RWPE1 (cell line): ENCODE results near the gene SHLD1.
"Not testable (repeated sequence)": the region's sequence is repeated elsewhere in the genome, so short reads cannot be mapped to it uniquely, and the experiment has no call there.

Experiments used
- CTCF ChIA-PET: fragments of 350-600 bp; sonication (Branson Sonifier 250); formaldehyde crosslinking; extraction: SDS; loops from one replicate; lab custom pipeline; 2021; lab: Yijun Ruan, JAX
- POLR2A ChIA-PET: fragments of 400-600 bp; formaldehyde crosslinking; extraction: SDS; loops from one replicate; lab custom pipeline; 2020; ENCODE audit warnings: antibody characterized with exemption; ENCODE audit not compliant: low non-redundant PET; lab: Yijun Ruan, JAX
- DNase-seq: peaks from one replicate; pipeline ENCODE4 v3.0.0; 2012; ENCODE audit warnings: low spot score
- H3K27ac ChIP-seq: fragments of 450-650 bp; 2 replicates; pipeline ENCODE4 v1.5.1; 2017
- TF ChIP-seq, protein P1 (sequence below): fragments of 450-650 bp; conservative IDR thresholded peaks from 2 replicates; pipeline ENCODE4 v1.5.1; 2017; ENCODE audit warnings: low read depth, mild to moderate bottlenecking

Gene SHLD1

DNA sequence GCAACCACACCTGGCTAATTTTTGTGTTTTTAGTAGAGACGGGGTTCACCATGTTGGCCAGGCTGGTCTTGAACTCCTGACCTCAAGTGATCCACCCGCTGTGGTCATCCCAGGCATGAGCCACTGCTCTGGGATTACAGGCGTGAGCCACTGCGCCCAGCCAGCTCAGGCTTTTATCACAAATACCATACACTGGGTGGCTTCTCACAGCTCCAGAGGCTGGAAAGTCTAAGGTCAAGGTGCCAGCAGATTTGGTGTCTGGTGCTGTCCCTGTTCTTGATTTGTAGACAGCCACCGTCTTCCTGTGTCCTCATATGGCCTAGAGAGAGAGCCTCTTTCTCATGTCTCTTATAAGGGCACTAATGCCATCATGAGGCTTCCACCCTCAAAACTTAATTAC is 25.9 kb downstream of the SHLD1 start:
- TF ChIP-seq, protein P1, sequence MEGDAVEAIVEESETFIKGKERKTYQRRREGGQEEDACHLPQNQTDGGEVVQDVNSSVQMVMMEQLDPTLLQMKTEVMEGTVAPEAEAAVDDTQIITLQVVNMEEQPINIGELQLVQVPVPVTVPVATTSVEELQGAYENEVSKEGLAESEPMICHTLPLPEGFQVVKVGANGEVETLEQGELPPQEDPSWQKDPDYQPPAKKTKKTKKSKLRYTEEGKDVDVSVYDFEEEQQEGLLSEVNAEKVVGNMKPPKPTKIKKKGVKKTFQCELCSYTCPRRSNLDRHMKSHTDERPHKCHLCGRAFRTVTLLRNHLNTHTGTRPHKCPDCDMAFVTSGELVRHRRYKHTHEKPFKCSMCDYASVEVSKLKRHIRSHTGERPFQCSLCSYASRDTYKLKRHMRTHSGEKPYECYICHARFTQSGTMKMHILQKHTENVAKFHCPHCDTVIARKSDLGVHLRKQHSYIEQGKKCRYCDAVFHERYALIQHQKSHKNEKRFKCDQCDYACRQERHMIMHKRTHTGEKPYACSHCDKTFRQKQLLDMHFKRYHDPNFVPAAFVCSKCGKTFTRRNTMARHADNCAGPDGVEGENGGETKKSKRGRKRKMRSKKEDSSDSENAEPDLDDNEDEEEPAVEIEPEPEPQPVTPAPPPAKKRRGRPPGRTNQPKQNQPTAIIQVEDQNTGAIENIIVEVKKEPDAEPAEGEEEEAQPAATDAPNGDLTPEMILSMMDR: no peak
- CTCF ChIA-PET: interaction anchor here (0.5 kb wide), 1 partner anchor 1163 kb away, joined by 7 read pairs; no protein-coding TSS in a partner anchor
- DNase-seq: no peak
- POLR2A ChIA-PET: no interaction called here
- no peak overlapping the region for H3K27ac ChIP-seq

DNA sequence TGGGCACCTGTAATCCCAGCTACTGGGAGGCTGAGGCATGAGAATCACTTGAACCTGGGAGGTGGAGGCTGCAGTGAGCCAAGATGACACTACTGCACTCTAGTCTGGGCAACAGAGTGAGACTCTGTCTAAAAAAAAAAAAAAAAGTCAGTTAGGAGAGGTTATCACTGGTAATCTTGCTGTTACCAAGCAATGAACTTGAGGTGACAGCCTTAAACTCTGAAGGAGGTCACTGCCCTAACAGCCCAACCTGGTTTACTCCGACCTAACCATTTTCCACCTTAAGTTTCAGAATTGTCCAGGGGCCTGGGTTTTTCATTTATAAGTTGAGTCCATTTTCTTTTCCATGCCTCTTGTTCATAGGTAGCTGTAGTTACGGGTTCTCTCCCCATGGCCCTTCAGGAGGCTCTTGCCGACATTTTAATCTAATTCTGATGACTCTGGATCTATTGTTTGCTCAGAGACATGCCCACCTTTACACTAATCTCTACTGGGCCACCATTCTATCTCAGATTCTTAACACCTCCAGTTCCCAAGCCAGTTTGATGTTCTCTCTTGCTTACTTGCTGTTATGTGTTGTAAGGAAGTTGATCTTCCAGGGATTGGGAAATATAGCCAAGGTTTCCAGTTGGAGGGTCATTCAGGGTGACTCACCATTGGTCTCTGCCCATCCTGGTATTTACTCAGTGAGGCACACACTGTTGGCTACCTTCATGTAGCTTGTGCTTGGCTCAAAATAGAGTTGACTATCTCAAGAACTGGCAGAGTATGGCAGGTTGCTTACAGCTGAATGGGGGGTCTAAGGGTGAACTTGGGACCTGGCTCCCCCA is 29.1 kb downstream of the SHLD1 start:
- peak; percentile 34 for DNase-seq
- ChIA-PET POLR2A (no interaction called here), CTCF (interaction anchor here (1.0 to 1.2 kb wide), 2 partner anchors 9 to 249 kb away, joined by 3 read pairs; no protein-coding TSS in a partner anchor)
- TF ChIP-seq, protein P1: no peak
- H3K27ac ChIP-seq: no peak overlapping the region

DNA sequence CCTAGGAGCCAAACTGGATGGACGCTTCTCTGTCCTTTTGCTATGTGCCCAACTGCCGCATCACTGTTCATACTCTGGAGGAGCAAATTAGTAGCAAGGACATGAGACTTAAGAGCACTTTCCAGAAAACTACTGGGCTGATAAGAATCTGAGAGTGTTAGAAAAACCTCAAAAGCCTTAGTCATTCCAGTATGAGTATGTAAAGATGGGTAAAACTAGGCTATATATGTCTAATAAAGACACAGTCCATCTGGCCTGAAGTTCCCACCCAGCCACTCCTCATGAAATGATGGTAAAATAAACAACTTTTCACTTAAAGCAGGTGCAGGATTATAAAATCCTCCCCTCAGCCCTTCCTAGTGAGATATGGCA is 30.6 kb downstream of the SHLD1 start:
- POLR2A ChIA-PET: no interaction called here
- TF ChIP-seq, protein P1: no peak
- CTCF ChIA-PET: no interaction called here
- H3K27ac ChIP-seq: no peak overlapping the region
- DNase-seq: no peak

DNA sequence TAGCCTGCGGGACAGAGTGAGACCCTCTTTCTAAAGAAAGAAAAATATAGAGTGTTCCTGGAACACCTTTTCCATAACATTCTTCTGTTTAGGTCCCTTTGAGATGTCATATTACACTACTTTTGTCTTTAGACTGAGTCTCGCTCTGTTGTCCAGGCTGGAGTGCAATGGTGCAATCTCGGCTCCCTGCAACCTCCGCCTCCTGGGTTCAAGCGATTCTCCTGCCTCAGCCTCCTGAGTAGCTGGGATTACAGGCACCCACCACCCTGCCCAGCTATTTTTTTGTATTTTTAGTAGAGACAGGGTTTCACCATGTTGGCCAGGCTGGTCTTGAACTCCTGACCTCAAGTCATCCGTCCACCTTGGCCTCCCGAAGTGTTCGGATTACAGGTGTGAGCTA is 31.2 kb downstream of the SHLD1 start:
- POLR2A ChIA-PET: interaction anchor here (0.6 kb wide), 1 partner anchor 31 kb away, joined by 4 read pairs; the partner anchor contains the start of gene SHLD1
- DNase-seq, H3K27ac ChIP-seq: not testable (repeated sequence)
- CTCF ChIA-PET: interaction anchor here (0.5 kb wide), 1 partner anchor 30 kb away, joined by 3 read pairs; no protein-coding TSS in a partner anchor

DNA sequence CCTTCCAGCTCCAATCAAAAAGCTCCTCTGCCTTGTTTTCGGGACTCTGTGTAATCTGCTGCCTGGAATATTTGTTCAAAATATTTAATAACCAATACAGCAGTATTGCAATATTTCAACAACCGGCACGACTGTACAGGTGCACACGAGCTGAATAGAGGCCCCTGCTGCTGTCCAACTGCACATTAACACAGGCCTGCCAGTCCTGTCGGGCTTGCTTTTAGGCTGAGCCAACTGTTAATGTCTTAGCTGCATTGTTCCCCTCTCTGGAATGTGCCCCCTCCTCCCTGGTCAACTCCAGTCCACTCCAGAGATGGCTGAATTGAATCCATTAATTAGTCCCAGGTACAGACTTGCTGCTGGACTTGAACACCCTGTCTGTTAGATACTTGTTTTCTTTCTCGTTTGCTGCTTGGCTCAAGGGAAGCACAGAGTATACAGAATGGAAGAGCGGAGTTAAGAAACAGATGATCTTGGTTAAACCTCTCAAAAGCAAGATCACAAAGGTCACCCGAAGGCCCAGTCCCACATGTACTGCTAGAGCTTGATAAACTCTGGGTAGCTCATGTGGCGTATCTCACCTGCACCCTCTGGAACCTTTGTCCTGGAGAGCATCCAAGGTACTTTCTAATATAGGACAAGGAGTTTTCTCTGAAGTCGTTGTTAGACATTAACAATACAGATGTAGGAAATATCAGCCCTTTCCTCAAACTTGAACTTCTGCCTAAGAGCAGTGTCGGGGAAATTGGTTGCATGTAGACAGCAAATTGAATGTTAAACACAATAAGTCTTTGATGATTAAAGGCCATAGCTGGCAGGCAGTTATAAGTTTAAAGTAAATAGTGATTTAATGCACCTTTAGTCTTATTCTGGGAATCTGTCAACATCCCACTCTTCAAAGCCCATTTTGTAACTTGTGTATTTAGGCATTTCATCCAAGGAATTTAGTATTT is 31.9 kb downstream of the SHLD1 start:
- TF ChIP-seq, protein P1: no peak
- ChIA-PET POLR2A (interaction anchor here (0.6 kb wide), 1 partner anchor 32 kb away, joined by 4 read pairs; the partner anchor contains the start of gene SHLD1), CTCF (interaction anchor here (0.5 kb wide), 1 partner anchor 31 kb away, joined by 3 read pairs; no protein-coding TSS in a partner anchor)
- no peak for DNase-seq
- H3K27ac ChIP-seq: no peak overlapping the region

DNA sequence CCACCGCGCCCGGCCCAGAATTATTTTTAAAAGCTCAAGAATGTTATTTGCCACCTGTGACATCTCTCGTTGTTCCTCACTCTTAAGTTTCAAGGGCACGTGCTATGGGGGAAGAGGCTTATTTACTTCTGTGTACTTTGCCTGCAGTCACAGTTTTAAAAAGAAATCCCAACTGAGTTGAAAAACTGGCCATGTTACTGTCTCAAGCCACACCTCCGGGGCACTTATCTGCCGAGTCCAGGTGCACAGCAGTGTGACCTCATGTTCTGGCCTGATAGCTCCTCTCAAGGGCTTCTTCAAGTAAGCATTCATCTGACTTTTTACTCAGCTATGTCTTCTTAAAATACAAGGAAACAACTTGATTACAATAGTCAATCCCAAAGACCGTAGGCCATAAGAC is 34.5 kb downstream of the SHLD1 start:
- ChIA-PET CTCF (interaction anchor here (1.3 kb wide), 1 partner anchor 228 kb away, joined by 6 read pairs; no protein-coding TSS in a partner anchor), POLR2A (no interaction called here)
- no peak overlapping the region for H3K27ac ChIP-seq

More for the DNA sequence above, 34.5 kb downstream of the SHLD1 start:
- TF ChIP-seq, protein P1: no peak
- no peak for DNase-seq
